Body of pancreas (tissue), 4 donors: ENCODE measurements around the gene CD4. TPM values are rescaled to one million over a fixed set of nuclear protein-coding genes. Genes with fewer than 3 reads are reported as not detected.

Experiments used
- ATAC-seq: fragments of 150-250 bp; one replicate; pipeline ENCODE4 v1.9.1; 2016
- DNase-seq, 4 donors: peaks; one replicate each; pipeline ENCODE4 v3.0.0-alpha.2; 2019
- H3K27ac ChIP-seq, 4 donors: fragments of 200-600 bp; sonication (generic); 1 replicate in 3 of 4; 2 replicates in 1 of 4; pipeline versions ENCODE4 v1.5.1 to v1.6.1; 2016 to 2019; ENCODE audit warnings: mild to moderate bottlenecking in 1 of 4, mixed read lengths in 1 of 4, moderate library complexity in 1 of 4
- H3K27me3 ChIP-seq, 2 donors: fragments of 200-600 bp; sonication (generic); one replicate each; pipeline ENCODE4 v1.6.0; 2016; ENCODE audit warnings: mild to moderate bottlenecking in 1 of 2
- H3K36me3 ChIP-seq, 2 donors: fragments of 200-600 bp; sonication (generic); replicated peaks in 1 of 2; 2 replicates each; pipeline ENCODE4 v1.5.1; 2016; ENCODE audit warnings: low read depth in 2 of 2; ENCODE audit not compliant: insufficient read depth in 1 of 2
- H3K4me1 ChIP-seq: fragments of 200-600 bp; sonication (generic); one replicate; pipeline ENCODE4 v1.6.0; 2016
- H3K4me3 ChIP-seq, 2 donors: fragments of 200-600 bp; sonication (generic); 1 replicate in 1 of 2; 2 replicates in 1 of 2; pipeline ENCODE4 v1.5.1; 2016 to 2019
- H3K9me3 ChIP-seq, 3 donors: fragments of 200-600 bp; sonication (generic); 1 replicate in 2 of 3; 2 replicates in 1 of 3; pipeline ENCODE4 v1.5.1; 2016
- CTCF ChIP-seq, 7 experiments: fragments of 450-650 bp in 4 of 7; fragments of 200-600 bp in 3 of 7; sonication (generic) in 3 of 7; IDR thresholded peaks; one replicate each; pipeline ENCODE4 v1.5.1; 2016 to 2019; ENCODE audit warnings: antibody characterized with exemption in 7 of 7
- POLR2A ChIP-seq, 3 donors: fragments of 450-650 bp; IDR thresholded peaks; one replicate each; pipeline ENCODE4 v1.6.1; 2016; ENCODE audit warnings: antibody characterized with exemption in 3 of 3, mild to moderate bottlenecking in 2 of 3
- WGBS, 2 donors: methylation state at CpG; one replicate each; pipeline ENCODE4 v1.1.5; 2017; 5-methylcytosine and 5-hydroxymethylcytosine counted together
- intact Hi-C: fragments of 100-400 bp; cut with DNase I; formaldehyde crosslinking; loops from one replicate; pipeline ENCODE4 v1.15.1; 2023
- total RNA-seq, 2 donors: library from RNA; depleted of rRNA; stranded (reverse); fragments of >200 nt; gene quantifications; one replicate each; pipeline ENCODE4 v1.1.0, GENCODE V29; 2016

Gene CD4
- total RNA-seq, 2 donors from 2014 or later, result 3.0 to 5.2 TPM

- WGBS, 2 donors, result 83 to 86% methylated on average over 12 of the region's 12 CpGs
- no peaks in the 10 kb centered on the region for H3K36me3 ChIP-seq
- H3K4me1 ChIP-seq, result peaks cover 30% of the 10 kb centered on the region
- intact Hi-C loops, result no loop called here
- H3K27ac ChIP-seq, result no peak overlapping the region
- H3K9me3 ChIP-seq, result no peaks in the 10 kb centered on the region
- TF ChIP-seq POLR2A (IDR thresholded peaks at IDR 0.05), result no peak
- no peak for TF ChIP-seq CTCF (IDR thresholded peaks at IDR 0.05)
- no peak overlapping the region for H3K4me3 ChIP-seq
- no peak for DNase-seq
- no peak for ATAC-seq
- H3K27me3 ChIP-seq, result no peaks in the 10 kb centered on the region
Measured at GRCh38 chr12:6831450-6831995, 42.2 kb downstream of the CD4 start.

- no peaks in the 10 kb centered on the region for H3K9me3 ChIP-seq
- peaks cover 25% of the 10 kb centered on the region for H3K4me1 ChIP-seq
- DNase-seq (no peak), ATAC-seq (no peak)
- no peak overlapping the region for H3K27ac ChIP-seq
- H3K4me3 ChIP-seq, result no peak overlapping the region
- no peaks in the 10 kb centered on the region for H3K27me3 ChIP-seq
- intact Hi-C loops, result no loop called here
- TF ChIP-seq CTCF (IDR thresholded peaks at IDR 0.05) (no peak), POLR2A (IDR thresholded peaks at IDR 0.05) (no peak)
- no peaks in the 10 kb centered on the region for H3K36me3 ChIP-seq
- WGBS, 2 donors, result 92 to 93% methylated on average over 4 of the region's 4 CpGs
Measured at GRCh38 chr12:6832125-6832524, 42.8 kb downstream of the CD4 start.

- no peak for ATAC-seq
- H3K36me3 ChIP-seq, result no peaks in the 10 kb centered on the region
- H3K9me3 ChIP-seq, result no peaks in the 10 kb centered on the region
- no peaks in the 10 kb centered on the region for H3K27me3 ChIP-seq
- no peak for DNase-seq
- WGBS, 2 donors, result 79 to 88% methylated on average over 4 to 6 of the region's 6 CpGs
- TF ChIP-seq CTCF (IDR thresholded peaks at IDR 0.05) (no peak), POLR2A (IDR thresholded peaks at IDR 0.05) (no peak)
- no peak overlapping the region for H3K4me3 ChIP-seq
- no peak overlapping the region for H3K27ac ChIP-seq
- H3K4me1 ChIP-seq, result peaks cover 18% of the 10 kb centered on the region
- intact Hi-C loops, result no loop called here
Measured at GRCh38 chr12:6833189-6833890, 44.0 kb downstream of the CD4 start.

GRCh38 chr12:6834254-6834653, 44.9 kb downstream of the CD4 start:
- 75 to 84% methylated on average over 1 of the region's 1 CpG for WGBS, 2 donors
- intact Hi-C loops, result no loop called here
- no peak for DNase-seq
- TF ChIP-seq POLR2A (IDR thresholded peaks at IDR 0.05), result no peak
- no peak for TF ChIP-seq CTCF (IDR thresholded peaks at IDR 0.05)
- ATAC-seq, result no peak
- H3K4me3 ChIP-seq, result no peak overlapping the region
- H3K27ac ChIP-seq, result no peak overlapping the region
- H3K9me3 ChIP-seq, result no peaks in the 10 kb centered on the region
- no peaks in the 10 kb centered on the region for H3K36me3 ChIP-seq
- H3K27me3 ChIP-seq, result no peaks in the 10 kb centered on the region
- peaks cover 11% of the 10 kb centered on the region for H3K4me1 ChIP-seq

GRCh38 chr12:6834873-6835272, 45.5 kb downstream of the CD4 start:
- H3K27ac ChIP-seq, result no peak overlapping the region
- intact Hi-C loops, result loop anchor here (5.0 kb wide), 1 partner anchor 88 kb away; no protein-coding TSS in a partner anchor
- no peak overlapping the region for H3K4me3 ChIP-seq
- no peaks in the 10 kb centered on the region for H3K27me3 ChIP-seq
- H3K36me3 ChIP-seq, result no peaks in the 10 kb centered on the region
- WGBS, 2 donors, result 52 to 77% methylated on average over 3 to 5 of the region's 5 CpGs
- no peaks in the 10 kb centered on the region for H3K9me3 ChIP-seq
- TF ChIP-seq POLR2A (IDR thresholded peaks at IDR 0.05) (no peak), CTCF (IDR thresholded peaks at IDR 0.05) (no peak)
- DNase-seq (no peak), ATAC-seq (no peak)
- peaks cover 5% of the 10 kb centered on the region for H3K4me1 ChIP-seq
